ENCODE results near the gene YPEL3.
A peak's percentile ranks its signal among the peaks of the same experiment; 100 is the strongest.
"Not testable (repeated sequence)": the region's sequence is repeated elsewhere in the genome, so short reads cannot be mapped to it uniquely, and the experiment has no call there.

Gene YPEL3

DNA sequence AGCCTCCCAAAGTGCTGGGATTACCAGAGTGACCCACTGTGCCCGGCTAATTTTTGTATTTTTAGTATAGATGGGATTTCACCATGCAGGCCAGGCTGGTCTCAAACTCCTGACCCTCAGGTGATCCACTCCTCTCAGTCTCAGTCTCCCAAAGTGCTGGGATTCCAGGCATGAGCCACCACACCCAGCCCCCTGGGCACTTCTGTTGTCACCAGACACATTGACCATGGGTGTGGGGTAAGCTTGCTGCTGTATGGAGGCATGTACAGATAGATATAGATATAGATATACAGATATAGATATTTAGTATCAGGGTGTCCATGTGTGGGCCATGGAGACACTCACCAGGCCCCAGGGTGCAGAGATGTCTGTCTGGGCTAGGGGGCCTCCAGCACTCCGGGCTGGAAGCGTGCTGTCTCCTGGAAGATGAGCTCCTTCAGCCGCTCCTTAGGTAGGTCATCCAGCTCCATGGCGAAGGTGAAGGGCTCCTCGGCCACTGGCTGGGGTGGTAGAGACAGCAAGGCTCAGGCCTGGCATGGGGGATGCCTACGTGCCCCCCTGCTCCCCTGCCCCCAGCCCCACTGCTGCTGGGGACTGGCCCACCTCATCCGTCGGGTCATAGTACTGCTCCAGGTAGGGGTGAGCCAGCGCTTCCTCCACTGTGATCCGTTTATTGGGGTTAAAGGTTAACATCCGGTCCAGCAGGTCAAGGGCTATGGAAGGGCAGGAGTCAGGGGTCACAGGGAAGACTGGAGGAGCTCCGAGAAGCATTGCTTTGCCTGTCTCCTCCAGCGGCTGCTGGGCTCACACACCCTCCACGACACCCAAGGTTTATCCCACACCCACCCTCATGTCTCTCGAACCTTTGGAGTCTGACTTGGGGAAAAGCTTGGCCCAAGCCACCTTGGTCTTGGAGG lies 20.5 kb upstream of the YPEL3 start:
- Histone ChIP-seq H4K91ac (ENCODE audit: low read length) (no peak overlapping the region), H2BK12ac (ENCODE audit: low read length in 2 of 2) (no peak overlapping the region), H3K27me3 (ENCODE audit: control insufficient read depth in 1 of 2, insufficient read depth in 1 of 2, low read length in 2 of 2) (no peaks in the 10 kb centered on the region), H2BK5ac (ENCODE audit: low read depth, low read length, poor library complexity, severe bottlenecking) (no peak overlapping the region), H3K4me2 (ENCODE audit: low read length, poor library complexity, severe bottlenecking) (no peak overlapping the region), H3K4me3 (ENCODE audit: insufficient read depth in 1 of 2, low read depth in 1 of 2, low read length in 2 of 2) (no peak overlapping the region), H3K18ac (ENCODE audit: low read depth in 1 of 2, low read length in 2 of 2) (no peak overlapping the region), H2AFZ (ENCODE audit: low read depth, low read length) (no peak overlapping the region), H3K23ac (ENCODE audit: low read length in 2 of 2) (no peak overlapping the region), H3K36me3 (ENCODE audit: control insufficient read depth in 1 of 2, insufficient read depth in 2 of 2, low read depth in 1 of 2, low read length in 2 of 2) (peaks cover 73 to 82% of the 10 kb centered on the region in 2 experiments), H3K79me1 (replicated peaks; ENCODE audit: low read length, poor library complexity, severe bottlenecking) (no peaks in the 10 kb centered on the region), H3K27ac (ENCODE audit: low read length, poor library complexity, severe bottlenecking) (no peak overlapping the region), H3K4ac (ENCODE audit: low read depth in 1 of 2, low read length in 2 of 2) (no peak overlapping the region), H2BK15ac (ENCODE audit: low read depth, poor library complexity, severe bottlenecking) (no peak overlapping the region), H3K4me1 (ENCODE audit: control insufficient read depth, insufficient read depth, low read depth, low read length) (peaks cover 12% of the 10 kb centered on the region), H3K9me3 (ENCODE audit: control insufficient read depth, low read length) (no peaks in the 10 kb centered on the region), H2BK120ac (ENCODE audit: low read depth, low read length) (no peak overlapping the region), H3K9ac (ENCODE audit: low read length) (no peak overlapping the region), H4K8ac (ENCODE audit: low read length) (no peak overlapping the region), H2AK5ac (ENCODE audit: low read length, severe bottlenecking) (no peak overlapping the region), H3K14ac (ENCODE audit: low read length in 2 of 2) (no peak overlapping the region)
- no peak for DNase-seq
- 85% methylated on average over 15 of the region's 16 CpGs for WGBS

DNA sequence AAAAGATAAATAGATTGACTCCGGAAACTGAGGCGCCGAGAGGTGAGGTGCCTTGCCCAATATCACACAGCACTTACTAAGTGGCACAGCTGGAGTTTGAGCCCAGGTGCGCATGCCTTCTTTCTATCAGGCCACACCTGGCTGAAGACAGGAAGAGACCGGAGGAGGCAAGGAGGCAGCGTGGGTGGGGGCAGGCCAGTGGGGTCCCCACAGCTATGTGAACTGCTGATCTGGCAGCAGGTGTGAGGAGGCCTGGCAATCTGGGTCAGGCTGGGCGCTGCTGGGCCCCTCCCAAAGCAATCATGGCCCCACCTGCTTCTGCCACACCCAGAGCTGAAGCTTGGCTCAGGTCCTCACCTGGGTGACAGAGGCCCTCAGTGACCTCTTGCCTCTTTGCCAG lies 19.2 kb upstream of the YPEL3 start:
- Histone ChIP-seq H2AFZ (ENCODE audit: low read depth, low read length) (no peak overlapping the region), H3K4ac (ENCODE audit: low read depth in 1 of 2, low read length in 2 of 2) (no peak overlapping the region), H3K36me3 (ENCODE audit: control insufficient read depth in 1 of 2, insufficient read depth in 2 of 2, low read depth in 1 of 2, low read length in 2 of 2) (peaks cover 67 to 82% of the 10 kb centered on the region in 2 experiments), H3K27ac (ENCODE audit: low read length, poor library complexity, severe bottlenecking) (no peak overlapping the region), H2BK120ac (ENCODE audit: low read depth, low read length) (no peak overlapping the region), H3K4me1 (ENCODE audit: control insufficient read depth, insufficient read depth, low read depth, low read length) (peaks cover 11% of the 10 kb centered on the region), H3K9me3 (ENCODE audit: control insufficient read depth, low read length) (no peaks in the 10 kb centered on the region), H3K4me2 (ENCODE audit: low read length, poor library complexity, severe bottlenecking) (no peak overlapping the region), H2BK5ac (ENCODE audit: low read depth, low read length, poor library complexity, severe bottlenecking) (no peak overlapping the region), H3K14ac (ENCODE audit: low read length in 2 of 2) (no peak overlapping the region), H2BK15ac (ENCODE audit: low read depth, poor library complexity, severe bottlenecking) (no peak overlapping the region), H2BK12ac (ENCODE audit: low read length in 2 of 2) (no peak overlapping the region), H3K79me1 (replicated peaks; ENCODE audit: low read length, poor library complexity, severe bottlenecking) (no peaks in the 10 kb centered on the region), H3K18ac (ENCODE audit: low read depth in 1 of 2, low read length in 2 of 2) (no peak overlapping the region), H3K23ac (ENCODE audit: low read length in 2 of 2) (no peak overlapping the region), H3K4me3 (ENCODE audit: insufficient read depth in 1 of 2, low read depth in 1 of 2, low read length in 2 of 2) (no peak overlapping the region), H3K27me3 (ENCODE audit: control insufficient read depth in 1 of 2, insufficient read depth in 1 of 2, low read length in 2 of 2) (no peaks in the 10 kb centered on the region), H3K9ac (ENCODE audit: low read length) (no peak overlapping the region), H4K8ac (ENCODE audit: low read length) (no peak overlapping the region), H2AK5ac (ENCODE audit: low read length, severe bottlenecking) (no peak overlapping the region), H4K91ac (ENCODE audit: low read length) (no peak overlapping the region)
- WGBS = over 99% methylated on average over 7 of the region's 7 CpGs
- no peak for DNase-seq

DNA sequence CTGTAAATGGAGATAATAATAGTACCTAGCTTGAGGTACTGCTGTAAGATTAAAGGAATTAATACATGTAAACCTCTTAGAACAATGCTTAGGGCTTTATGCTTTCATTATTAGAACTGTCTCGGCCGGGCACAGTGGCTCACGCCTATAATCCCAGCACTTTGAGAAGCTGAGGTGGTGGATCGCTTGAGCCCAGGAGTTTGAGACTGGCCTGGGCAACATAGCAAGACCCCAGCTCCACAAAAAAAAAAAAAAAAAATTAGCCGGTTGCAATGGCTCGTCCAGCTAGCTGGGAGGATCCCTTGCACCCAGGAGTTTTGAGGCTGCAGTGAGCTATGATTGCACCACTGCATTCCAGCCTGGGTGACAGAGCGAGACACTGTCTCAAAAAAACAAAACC lies 18.8 kb upstream of the YPEL3 start:
- H3K18ac ChIP-seq (ENCODE audit: low read depth in 1 of 2, low read length in 2 of 2); H3K23ac ChIP-seq (ENCODE audit: low read length in 2 of 2); H3K27ac ChIP-seq (ENCODE audit: low read length, poor library complexity, severe bottlenecking); H2BK15ac ChIP-seq (ENCODE audit: low read depth, poor library complexity, severe bottlenecking); H3K14ac ChIP-seq (ENCODE audit: low read length in 2 of 2); DNase-seq; H2AK5ac ChIP-seq (ENCODE audit: low read length, severe bottlenecking); H3K9ac ChIP-seq (ENCODE audit: low read length); H3K4me3 ChIP-seq (ENCODE audit: insufficient read depth in 1 of 2, low read depth in 1 of 2, low read length in 2 of 2); H4K91ac ChIP-seq (ENCODE audit: low read length); H2BK5ac ChIP-seq (ENCODE audit: low read depth, low read length, poor library complexity, severe bottlenecking); H2AFZ ChIP-seq (ENCODE audit: low read depth, low read length); H2BK120ac ChIP-seq (ENCODE audit: low read depth, low read length); H4K8ac ChIP-seq (ENCODE audit: low read length); H3K4me2 ChIP-seq (ENCODE audit: low read length, poor library complexity, severe bottlenecking); H3K79me1 ChIP-seq (replicated peaks; ENCODE audit: low read length, poor library complexity, severe bottlenecking); H3K27me3 ChIP-seq (ENCODE audit: control insufficient read depth in 1 of 2, insufficient read depth in 1 of 2, low read length in 2 of 2); H3K9me3 ChIP-seq (ENCODE audit: control insufficient read depth, low read length); H2BK12ac ChIP-seq (ENCODE audit: low read length in 2 of 2); H3K4ac ChIP-seq (ENCODE audit: low read depth in 1 of 2, low read length in 2 of 2): not testable (repeated sequence)
- H3K4me1 ChIP-seq (ENCODE audit: control insufficient read depth, insufficient read depth, low read depth, low read length) = peaks cover 11% of the 10 kb centered on the region
- peaks cover 66 to 81% of the 10 kb centered on the region in 2 experiments for H3K36me3 ChIP-seq (ENCODE audit: control insufficient read depth in 1 of 2, insufficient read depth in 2 of 2, low read depth in 1 of 2, low read length in 2 of 2)
- 98% methylated on average over 7 of the region's 7 CpGs for WGBS

DNA sequence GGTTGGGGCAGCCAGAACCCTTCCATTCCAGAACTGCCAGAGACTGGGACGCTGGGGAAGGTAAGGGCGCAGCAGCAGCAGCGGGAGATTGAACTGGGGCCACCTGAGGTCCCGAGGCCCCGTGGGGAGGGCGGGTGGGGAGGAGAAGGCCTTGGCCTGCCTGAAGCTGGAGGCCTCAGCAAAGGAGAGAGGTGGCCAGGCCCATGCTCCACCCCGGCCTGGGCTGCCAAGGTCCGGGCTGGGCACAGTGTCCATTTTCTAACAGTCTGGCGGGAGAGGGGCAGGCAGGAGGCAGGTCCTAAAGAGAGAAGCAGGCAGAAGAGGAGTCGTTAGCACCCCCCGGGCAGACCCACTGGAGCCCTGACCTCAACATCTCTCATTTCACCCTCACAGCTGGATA lies 18.4 kb upstream of the YPEL3 start:
- Histone ChIP-seq H3K79me1 (replicated peaks; ENCODE audit: low read length, poor library complexity, severe bottlenecking) (no peaks in the 10 kb centered on the region), H2AK5ac (ENCODE audit: low read length, severe bottlenecking) (no peak overlapping the region), H3K4me2 (ENCODE audit: low read length, poor library complexity, severe bottlenecking) (no peak overlapping the region), H3K18ac (ENCODE audit: low read depth in 1 of 2, low read length in 2 of 2) (no peak overlapping the region), H2BK12ac (ENCODE audit: low read length in 2 of 2) (no peak overlapping the region), H3K27me3 (ENCODE audit: control insufficient read depth in 1 of 2, insufficient read depth in 1 of 2, low read length in 2 of 2) (no peaks in the 10 kb centered on the region), H2BK5ac (ENCODE audit: low read depth, low read length, poor library complexity, severe bottlenecking) (no peak overlapping the region), H2AFZ (ENCODE audit: low read depth, low read length) (no peak overlapping the region), H4K91ac (ENCODE audit: low read length) (no peak overlapping the region), H3K27ac (ENCODE audit: low read length, poor library complexity, severe bottlenecking) (no peak overlapping the region), H3K4me3 (ENCODE audit: insufficient read depth in 1 of 2, low read depth in 1 of 2, low read length in 2 of 2) (no peak overlapping the region), H4K8ac (ENCODE audit: low read length) (no peak overlapping the region), H3K9me3 (ENCODE audit: control insufficient read depth, low read length) (no peaks in the 10 kb centered on the region), H3K9ac (ENCODE audit: low read length) (peak overlapping the region; percentile 53), H3K23ac (ENCODE audit: low read length in 2 of 2) (no peak overlapping the region), H2BK120ac (ENCODE audit: low read depth, low read length) (no peak overlapping the region), H3K14ac (ENCODE audit: low read length in 2 of 2) (no peak overlapping the region), H3K4ac (ENCODE audit: low read depth in 1 of 2, low read length in 2 of 2) (no peak overlapping the region), H2BK15ac (ENCODE audit: low read depth, poor library complexity, severe bottlenecking) (no peak overlapping the region), H3K36me3 (ENCODE audit: control insufficient read depth in 1 of 2, insufficient read depth in 2 of 2, low read depth in 1 of 2, low read length in 2 of 2) (peaks cover 66 to 80% of the 10 kb centered on the region in 2 experiments), H3K4me1 (ENCODE audit: control insufficient read depth, insufficient read depth, low read depth, low read length) (peaks cover 11% of the 10 kb centered on the region)
- no peak for DNase-seq
- 91% methylated on average over 9 of the region's 11 CpGs for WGBS
